DND-41 (cell line): ENCODE data around the gene COBL.

Experiments
- CTCF ChIP-seq: IDR thresholded peaks from 2 replicates; pipeline ENCODE4 v1.5.1; 2012; ENCODE audit warnings: borderline replicate concordance, low read length, moderate library complexity, mild to moderate bottlenecking; ENCODE audit not compliant: poor library complexity, severe bottlenecking; ENCODE audit errors: extremely low read depth
- EZH2 ChIP-seq: IDR thresholded peaks from 3 replicates; pipeline ENCODE4 v1.6.1; 2012; ENCODE audit warnings: borderline replicate concordance, low read depth, mild to moderate bottlenecking, moderate library complexity, low read length, inconsistent platforms; ENCODE audit not compliant: severe bottlenecking

DNA sequence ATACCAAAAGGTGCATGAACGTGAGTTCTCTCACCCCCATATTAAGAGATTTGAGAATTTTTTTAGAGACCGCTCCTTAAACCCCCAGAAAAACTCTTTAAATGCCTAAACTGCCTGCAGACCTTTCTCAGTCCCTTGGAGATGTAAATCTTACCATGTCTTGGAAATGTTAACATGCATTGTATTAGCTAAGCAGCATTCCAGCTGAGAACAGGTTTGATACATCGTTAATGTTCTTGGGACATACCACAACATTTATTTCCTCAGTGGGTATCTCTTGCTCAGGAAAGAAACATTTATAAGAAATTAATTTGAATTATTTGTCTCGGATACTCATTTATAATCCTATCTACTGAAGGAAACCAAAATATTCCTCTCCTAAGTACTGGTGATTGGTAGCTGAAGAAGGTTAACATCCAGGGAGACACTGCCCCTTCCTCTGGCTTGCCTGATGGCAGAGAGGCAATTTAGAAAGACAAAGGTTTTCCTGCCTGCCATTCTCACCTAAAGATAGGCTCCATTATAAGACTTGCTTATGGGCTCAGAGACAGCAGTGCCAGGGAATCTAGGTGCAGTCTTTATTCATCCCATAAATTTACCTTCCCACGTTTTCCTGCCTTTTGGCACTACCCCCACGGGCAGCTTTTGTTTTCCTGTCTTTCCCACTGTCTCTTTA, 141.2 kb downstream of the COBL start:
- TF ChIP-seq CTCF, result no peak
- TF ChIP-seq EZH2, result no peak
